Transverse colon (tissue), 4 donors: ENCODE data around the gene INPPL1.

Experiments
- POLR2A ChIP-seq: fragments of 450-650 bp; IDR thresholded peaks from one replicate; pipeline ENCODE4 v1.6.1; 2016; ENCODE audit warnings: antibody characterized with exemption, mild to moderate bottlenecking, moderate library complexity
- POLR2AphosphoS5 ChIP-seq, 3 donors: sonication (generic); formaldehyde crosslinking; IDR thresholded peaks; one replicate each; pipeline ENCODE4 v1.6.1; 2016; ENCODE audit warnings: antibody characterized with exemption in 3 of 3
- TF ChIP-seq, protein P1 (sequence below), 5 experiments: fragments of 200-600 bp in 3 of 5; fragments of 450-650 bp in 2 of 5; sonication (generic) in 3 of 5; IDR thresholded peaks; 1 replicate in 2 of 5; 2 replicates in 3 of 5; pipeline ENCODE4 v1.5.1; 2016 to 2017; ENCODE audit warnings: antibody characterized with exemption in 5 of 5, inconsistent platforms in 3 of 5, mild to moderate bottlenecking in 2 of 5, moderate library complexity in 1 of 5

GRCh38 chr11:72179049-72179803, 45.3 kb upstream of the INPPL1 start:
- TF ChIP-seq POLR2A (no peak), POLR2AphosphoS5 (IDR thresholded peaks at IDR 0.05) (no peak)
- TF ChIP-seq, protein P1, sequence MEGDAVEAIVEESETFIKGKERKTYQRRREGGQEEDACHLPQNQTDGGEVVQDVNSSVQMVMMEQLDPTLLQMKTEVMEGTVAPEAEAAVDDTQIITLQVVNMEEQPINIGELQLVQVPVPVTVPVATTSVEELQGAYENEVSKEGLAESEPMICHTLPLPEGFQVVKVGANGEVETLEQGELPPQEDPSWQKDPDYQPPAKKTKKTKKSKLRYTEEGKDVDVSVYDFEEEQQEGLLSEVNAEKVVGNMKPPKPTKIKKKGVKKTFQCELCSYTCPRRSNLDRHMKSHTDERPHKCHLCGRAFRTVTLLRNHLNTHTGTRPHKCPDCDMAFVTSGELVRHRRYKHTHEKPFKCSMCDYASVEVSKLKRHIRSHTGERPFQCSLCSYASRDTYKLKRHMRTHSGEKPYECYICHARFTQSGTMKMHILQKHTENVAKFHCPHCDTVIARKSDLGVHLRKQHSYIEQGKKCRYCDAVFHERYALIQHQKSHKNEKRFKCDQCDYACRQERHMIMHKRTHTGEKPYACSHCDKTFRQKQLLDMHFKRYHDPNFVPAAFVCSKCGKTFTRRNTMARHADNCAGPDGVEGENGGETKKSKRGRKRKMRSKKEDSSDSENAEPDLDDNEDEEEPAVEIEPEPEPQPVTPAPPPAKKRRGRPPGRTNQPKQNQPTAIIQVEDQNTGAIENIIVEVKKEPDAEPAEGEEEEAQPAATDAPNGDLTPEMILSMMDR (IDR thresholded peaks at IDR 0.05): no peak
